DND-41 (cell line): ENCODE measurements around the gene SH3TC1.

ENCODE experiments used
- EZH2 ChIP-seq: IDR thresholded peaks from 3 replicates; pipeline ENCODE4 v1.6.1; 2012; ENCODE audit warnings: borderline replicate concordance, low read depth, mild to moderate bottlenecking, moderate library complexity, low read length, inconsistent platforms; ENCODE audit not compliant: severe bottlenecking
- TF ChIP-seq, protein P1 (sequence below): IDR thresholded peaks from 2 replicates; pipeline ENCODE4 v1.5.1; 2012; ENCODE audit warnings: borderline replicate concordance, low read length, moderate library complexity, mild to moderate bottlenecking; ENCODE audit not compliant: poor library complexity, severe bottlenecking; ENCODE audit errors: extremely low read depth

DNA sequence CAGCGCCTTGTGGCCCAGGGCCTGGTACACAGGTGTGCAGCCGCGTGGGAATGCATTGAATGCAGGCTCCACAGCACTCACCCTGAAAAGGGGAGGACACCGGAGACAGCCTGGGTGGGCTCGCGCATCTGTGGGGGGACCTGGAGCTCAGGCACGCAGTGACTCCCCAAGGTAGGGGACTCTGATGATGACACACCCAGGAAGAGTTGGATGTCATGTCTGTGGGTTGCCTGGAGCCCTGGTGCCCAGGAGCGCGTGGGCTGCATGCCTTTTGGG lies 37.8 kb downstream of the SH3TC1 start:
- TF ChIP-seq, protein P1, sequence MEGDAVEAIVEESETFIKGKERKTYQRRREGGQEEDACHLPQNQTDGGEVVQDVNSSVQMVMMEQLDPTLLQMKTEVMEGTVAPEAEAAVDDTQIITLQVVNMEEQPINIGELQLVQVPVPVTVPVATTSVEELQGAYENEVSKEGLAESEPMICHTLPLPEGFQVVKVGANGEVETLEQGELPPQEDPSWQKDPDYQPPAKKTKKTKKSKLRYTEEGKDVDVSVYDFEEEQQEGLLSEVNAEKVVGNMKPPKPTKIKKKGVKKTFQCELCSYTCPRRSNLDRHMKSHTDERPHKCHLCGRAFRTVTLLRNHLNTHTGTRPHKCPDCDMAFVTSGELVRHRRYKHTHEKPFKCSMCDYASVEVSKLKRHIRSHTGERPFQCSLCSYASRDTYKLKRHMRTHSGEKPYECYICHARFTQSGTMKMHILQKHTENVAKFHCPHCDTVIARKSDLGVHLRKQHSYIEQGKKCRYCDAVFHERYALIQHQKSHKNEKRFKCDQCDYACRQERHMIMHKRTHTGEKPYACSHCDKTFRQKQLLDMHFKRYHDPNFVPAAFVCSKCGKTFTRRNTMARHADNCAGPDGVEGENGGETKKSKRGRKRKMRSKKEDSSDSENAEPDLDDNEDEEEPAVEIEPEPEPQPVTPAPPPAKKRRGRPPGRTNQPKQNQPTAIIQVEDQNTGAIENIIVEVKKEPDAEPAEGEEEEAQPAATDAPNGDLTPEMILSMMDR, result no peak
- no peak for TF ChIP-seq EZH2
